PC-9 (cell line): ENCODE results near the gene SCN8A.

Experiments used
- CTCF ChIP-seq: fragments of 200-600 bp; sonication (generic); conservative IDR thresholded peaks from 2 replicates; pipeline ENCODE4 v1.6.1; 2017; ENCODE audit warnings: mixed run types, antibody characterized with exemption, mild to moderate bottlenecking, moderate library complexity
- EZH2 ChIP-seq: fragments of 200-600 bp; sonication (generic); IDR thresholded peaks from 2 replicates; pipeline ENCODE4 v1.8.0; 2017; ENCODE audit warnings: antibody characterized with exemption, low read depth

GRCh38 chr12:51740536-51740935 is 149.5 kb downstream of the SCN8A start:
- TF ChIP-seq CTCF, result no peak
- no peak for TF ChIP-seq EZH2
